IMR-90 (cell line): ENCODE data around the gene ANXA3. TPM values are rescaled to one million over a fixed set of nuclear protein-coding genes. Genes with fewer than 3 reads are reported as not detected.

Experiments
- ATAC-seq: fragments of 200-7000 bp; cut with Tn5 transposase; 2 replicates; pipeline ENCODE4 v1.9.1; 2020; ENCODE audit warnings: low read depth, mild to moderate bottlenecking, moderate library complexity
- BruUV-seq: library from RNA; stranded (reverse); fragments of 400-500 nt; replicated peaks from 2 replicates; lab custom pipeline; 2021; lab: Mats Ljungman, UMichigan
- CTCF ChIA-PET: fragments of 300-600 bp; formaldehyde crosslinking; extraction: SDS; loops from one replicate; lab custom pipeline; 2021; ENCODE audit warnings: antibody characterized with exemption; lab: Yijun Ruan, JAX
- POLR2A ChIA-PET: fragments of 300-600 bp; sonication (Branson Sonifier 250); formaldehyde crosslinking; loops from one replicate; lab custom pipeline; 2022; ENCODE audit warnings: antibody characterized with exemption; ENCODE audit not compliant: unreplicated experiment; lab: Charles Lee
- DNase-seq: peaks from one replicate; pipeline ENCODE4 v3.0.0; 2013
- H2AFZ ChIP-seq: replicated peaks from 2 replicates; pipeline ENCODE3; 2013; ENCODE audit warnings: low read length, mild to moderate bottlenecking; ENCODE audit not compliant: poor library complexity
- H2AK5ac ChIP-seq: 2 replicates; pipeline ENCODE4 v1.6.1; 2013; ENCODE audit warnings: low read depth, low read length, inconsistent platforms
- H2AK9ac ChIP-seq: replicated peaks from 2 replicates; pipeline ENCODE3; 2013; ENCODE audit warnings: mild to moderate bottlenecking, low read depth, low read length, moderate library complexity; ENCODE audit not compliant: poor library complexity
- H2BK120ac ChIP-seq: 2 replicates; pipeline ENCODE4 v1.6.1; 2013; ENCODE audit warnings: low read depth, low read length, inconsistent platforms
- H2BK15ac ChIP-seq: 3 replicates; pipeline ENCODE4 v1.6.1; 2013; ENCODE audit warnings: low read depth, low read length, inconsistent platforms
- H2BK20ac ChIP-seq: 2 replicates; pipeline ENCODE4 v1.6.1; 2013; ENCODE audit warnings: low read depth, mild to moderate bottlenecking, inconsistent platforms, low read length, moderate library complexity
- H2BK5ac ChIP-seq: 2 replicates; pipeline ENCODE4 v1.6.1; 2013; ENCODE audit warnings: mild to moderate bottlenecking, low read depth, low read length, inconsistent platforms; ENCODE audit not compliant: poor library complexity, severe bottlenecking
- H3K14ac ChIP-seq: replicated peaks from 2 replicates; pipeline ENCODE4 v1.6.1; 2013; ENCODE audit warnings: low read depth, low read length, inconsistent platforms
- H3K18ac ChIP-seq: 2 replicates; pipeline ENCODE4 v1.6.1; 2013; ENCODE audit warnings: low read depth, low read length, control low read depth
- H3K23ac ChIP-seq: 2 replicates; pipeline ENCODE4 v1.6.1; 2013; ENCODE audit warnings: low read depth, low read length, inconsistent platforms
- H3K27ac ChIP-seq: 2 replicates; pipeline ENCODE4 v1.5.1; 2013; ENCODE audit warnings: mild to moderate bottlenecking, control low read depth, low read length; ENCODE audit not compliant: insufficient read depth
- H3K27me3 ChIP-seq: 2 replicates; pipeline ENCODE4 v1.6.1; 2013; ENCODE audit warnings: low read length; ENCODE audit not compliant: control insufficient read depth, insufficient read depth
- H3K36me3 ChIP-seq: 2 replicates; pipeline ENCODE4 v1.6.1; 2013; ENCODE audit warnings: low read length, mixed read lengths; ENCODE audit not compliant: control insufficient read depth, insufficient read depth
- H3K4ac ChIP-seq: 2 replicates; pipeline ENCODE4 v1.6.1; 2013; ENCODE audit warnings: low read depth, low read length, inconsistent platforms
- H3K4me1 ChIP-seq: 2 replicates; pipeline ENCODE4 v1.6.1; 2013; ENCODE audit warnings: low read length, mixed read lengths; ENCODE audit not compliant: control insufficient read depth, insufficient read depth
- H3K4me2 ChIP-seq: 2 replicates; pipeline ENCODE4 v1.6.1; 2013; ENCODE audit warnings: low read depth, mild to moderate bottlenecking, control low read depth, low read length, moderate library complexity
- H3K4me3 ChIP-seq: 2 replicates; pipeline ENCODE4 v1.5.1; 2013; ENCODE audit warnings: low read depth, mild to moderate bottlenecking, control low read depth, low read length, moderate library complexity; ENCODE audit not compliant: insufficient read depth
- H3K56ac ChIP-seq: 2 replicates; pipeline ENCODE4 v1.6.1; 2013; ENCODE audit warnings: low read length, inconsistent platforms; ENCODE audit not compliant: insufficient read depth; ENCODE audit errors: extremely low read depth
- H3K79me1 ChIP-seq, 2 experiments: 2 replicates each; pipeline ENCODE4 v1.6.1; 2013; ENCODE audit warnings: low read length in 2 of 2, inconsistent platforms in 1 of 2, low read depth in 1 of 2
- H3K9ac ChIP-seq: 2 replicates; pipeline ENCODE4 v1.6.1; 2013; ENCODE audit warnings: low read depth, low read length, control low read depth
- H3K9me1 ChIP-seq: 2 replicates; pipeline ENCODE4 v1.6.1; 2013; ENCODE audit warnings: low read length, inconsistent platforms; ENCODE audit not compliant: insufficient read depth
- H3K9me3 ChIP-seq: 2 replicates; pipeline ENCODE4 v1.6.1; 2013; ENCODE audit warnings: low read length; ENCODE audit not compliant: control insufficient read depth, insufficient read depth
- H4K20me1 ChIP-seq: 2 replicates; pipeline ENCODE4 v1.6.1; 2013; ENCODE audit warnings: low read length, inconsistent platforms; ENCODE audit not compliant: insufficient read depth
- H4K5ac ChIP-seq: 2 replicates; pipeline ENCODE4 v1.6.1; 2013; ENCODE audit warnings: mild to moderate bottlenecking, low read depth, low read length, control low read depth
- H4K8ac ChIP-seq, 2 experiments: 2 replicates each; pipeline ENCODE4 v1.6.1; 2013; ENCODE audit warnings: low read depth in 2 of 2, low read length in 2 of 2, control low read depth in 1 of 2, inconsistent platforms in 1 of 2
- H4K91ac ChIP-seq: 2 replicates; pipeline ENCODE4 v1.6.1; 2013; ENCODE audit warnings: low read depth, low read length, inconsistent platforms; ENCODE audit not compliant: insufficient read depth
- CHD1 ChIP-seq: IDR thresholded peaks from 2 replicates; pipeline ENCODE4 v1.6.1; 2012; ENCODE audit warnings: low read depth, low read length, improper control_type of control experiment
- MAZ ChIP-seq: IDR thresholded peaks from 2 replicates; pipeline ENCODE4 v1.6.1; 2012; ENCODE audit warnings: low read depth, mild to moderate bottlenecking, low read length, improper control_type of control experiment, moderate library complexity, borderline replicate concordance
- MXI1 ChIP-seq: IDR thresholded peaks from 2 replicates; pipeline ENCODE4 v1.6.1; 2012; ENCODE audit warnings: low read depth, mild to moderate bottlenecking, low read length, moderate library complexity, borderline replicate concordance
- NFE2L2 ChIP-seq: fragments of 150-350 bp; IDR thresholded peaks from 2 replicates; pipeline ENCODE4 v1.6.1; 2016; ENCODE audit warnings: low read depth, mild to moderate bottlenecking, low read length
- POLR2A ChIP-seq: IDR thresholded peaks from 2 replicates; pipeline ENCODE4 v1.6.1; 2012; ENCODE audit warnings: mild to moderate bottlenecking, low read depth, low read length
- RCOR1 ChIP-seq: IDR thresholded peaks from 2 replicates; pipeline ENCODE4 v1.6.1; 2012; ENCODE audit warnings: mild to moderate bottlenecking, low read length, improper control_type of control experiment; ENCODE audit not compliant: insufficient replicate concordance
- SMC3 ChIP-seq: fragments of 150-350 bp; IDR thresholded peaks from 2 replicates; pipeline ENCODE4 v1.6.1; 2016; ENCODE audit warnings: low read depth, mild to moderate bottlenecking, antibody characterized with exemption, low read length, moderate library complexity
- WGBS, 2 experiments: methylation state at CpG; one replicate each; pipeline versions ENCODE4 v1.1.5 to v1.1.7; 2013; ENCODE audit warnings: missing lambda C conversion rate in 2 of 2; ENCODE audit not compliant: insufficient read length in 1 of 2; ENCODE audit errors: extremely low coverage in 2 of 2; 5-methylcytosine and 5-hydroxymethylcytosine counted together
- dilution Hi-C: fragments of 300-500 bp; cut with HindIII; formaldehyde crosslinking; loops from one replicate; pipeline ENCODE4 v1.14.3; 2018; ENCODE audit warnings: low sequenced_read_pairs; ENCODE audit not compliant: unreplicated experiment
- in situ Hi-C: fragments of 300-500 bp; cut with MboI; formaldehyde crosslinking; loops from 3 replicates; pipeline ENCODE4 v1.14.3; 2019; ENCODE audit warnings: low sequenced_read_pairs, inconsistent platforms, mixed read lengths
- intact Hi-C: fragments of 100-400 bp; cut with micrococcal nuclease; formaldehyde crosslinking; loops from 2 replicates; pipeline ENCODE4 v1.10.0; 2022
- polyA plus RNA-seq, 3 experiments: library from polyadenylated mRNA; depleted of rRNA; stranded (reverse); fragments of >200 nt; gene quantifications; 2 replicates each; pipeline ENCODE4 v1.2.3, GENCODE V29; 2012; ENCODE audit warnings: low replicate concordance in 1 of 3
- total RNA-seq: library from RNA; depleted of rRNA; stranded (reverse); fragments of >200 nt; gene quantifications from 2 replicates; pipeline ENCODE4 v1.2.3, GENCODE V29; 2012
- TF ChIP-seq, protein P1 (sequence below): fragments of 150-350 bp; IDR thresholded peaks from 2 replicates; pipeline ENCODE4 v1.6.1; 2016; ENCODE audit warnings: low read depth, mild to moderate bottlenecking, low read length, moderate library complexity, borderline replicate concordance
- TF ChIP-seq, protein P2 (sequence below): fragments of 150-350 bp; IDR thresholded peaks from 2 replicates; pipeline ENCODE4 v1.6.1; 2017; ENCODE audit warnings: mild to moderate bottlenecking, antibody characterized with exemption, low read length, low read depth

The ANXA3 gene
- total and polyA plus RNA-seq, 2 of the 4 experiments (the other 2 are of a cell fraction), result 4.2 to 5.0 TPM

DNA sequence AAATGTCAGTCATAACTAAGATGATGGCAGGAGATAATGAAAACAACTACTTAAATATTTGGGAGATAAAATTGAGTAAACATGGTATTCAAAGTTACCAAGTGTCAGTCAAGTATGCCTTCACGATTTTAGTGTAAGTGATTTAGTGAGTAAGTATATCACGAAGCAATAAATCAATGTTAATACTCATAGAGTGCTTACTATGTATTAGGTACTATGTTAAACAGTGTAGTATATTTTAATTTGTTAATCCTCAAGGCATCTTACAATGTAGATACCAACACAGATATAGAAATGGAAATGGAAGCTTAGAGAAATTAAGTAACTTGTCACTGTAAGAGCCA, 59.6 kb downstream of the ANXA3 start:
- Histone ChIP-seq H3K9me1 (no peaks in the 10 kb centered on the region), H3K9me3 (no peaks in the 10 kb centered on the region), H3K27me3 (no peaks in the 10 kb centered on the region), H4K5ac (no peak overlapping the region), H2AFZ (no peak overlapping the region), H3K79me1 (no peaks in the 10 kb centered on the region), H3K14ac (no peak overlapping the region), H2AK5ac (no peak overlapping the region), H3K4me1 (no peaks in the 10 kb centered on the region; the same call in 1 of the 2 replicates), H3K23ac (no peak overlapping the region), H3K4ac (no peak overlapping the region), H3K4me3 (no peak overlapping the region), H4K20me1 (no peaks in the 10 kb centered on the region), H2BK20ac (peak overlapping the region; percentile 21; the same call in 1 of the 2 replicates), H2BK5ac (no peak overlapping the region), H3K27ac (no peak overlapping the region), H2BK15ac (no peak overlapping the region), H3K56ac (no peak overlapping the region), H3K18ac (no peak overlapping the region), H3K9ac (no peak overlapping the region), H3K36me3 (no peaks in the 10 kb centered on the region), H2BK120ac (no peak overlapping the region), H4K91ac (no peak overlapping the region), H2AK9ac (no peak overlapping the region), H4K8ac (no peak overlapping the region), H3K4me2 (no peak overlapping the region)
- DNase-seq (no peak), ATAC-seq (no peak)
- WGBS, 2 experiments, result no CpG with 5 or more reads among the region's 2 CpGs
- TF ChIP-seq SMC3 (no peak), MXI1 (no peak), CHD1 (no peak), MAZ (no peak), RCOR1 (no peak), NFE2L2 (no peak), POLR2A (no peak)
- TF ChIP-seq, protein P1, sequence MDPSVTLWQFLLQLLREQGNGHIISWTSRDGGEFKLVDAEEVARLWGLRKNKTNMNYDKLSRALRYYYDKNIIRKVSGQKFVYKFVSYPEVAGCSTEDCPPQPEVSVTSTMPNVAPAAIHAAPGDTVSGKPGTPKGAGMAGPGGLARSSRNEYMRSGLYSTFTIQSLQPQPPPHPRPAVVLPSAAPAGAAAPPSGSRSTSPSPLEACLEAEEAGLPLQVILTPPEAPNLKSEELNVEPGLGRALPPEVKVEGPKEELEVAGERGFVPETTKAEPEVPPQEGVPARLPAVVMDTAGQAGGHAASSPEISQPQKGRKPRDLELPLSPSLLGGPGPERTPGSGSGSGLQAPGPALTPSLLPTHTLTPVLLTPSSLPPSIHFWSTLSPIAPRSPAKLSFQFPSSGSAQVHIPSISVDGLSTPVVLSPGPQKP, result no peak
- TF ChIP-seq, protein P2, sequence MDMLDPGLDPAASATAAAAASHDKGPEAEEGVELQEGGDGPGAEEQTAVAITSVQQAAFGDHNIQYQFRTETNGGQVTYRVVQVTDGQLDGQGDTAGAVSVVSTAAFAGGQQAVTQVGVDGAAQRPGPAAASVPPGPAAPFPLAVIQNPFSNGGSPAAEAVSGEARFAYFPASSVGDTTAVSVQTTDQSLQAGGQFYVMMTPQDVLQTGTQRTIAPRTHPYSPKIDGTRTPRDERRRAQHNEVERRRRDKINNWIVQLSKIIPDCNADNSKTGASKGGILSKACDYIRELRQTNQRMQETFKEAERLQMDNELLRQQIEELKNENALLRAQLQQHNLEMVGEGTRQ, result no peak
- CTCF ChIA-PET, result interaction anchor here (1.1 kb wide), 1 partner anchor 253 kb away, joined by 6 read pairs; no protein-coding TSS in a partner anchor
- POLR2A ChIA-PET, result no interaction called here
- dilution Hi-C loops, result loop anchor here (25.0 kb wide), 1 partner anchor 251 kb away; no protein-coding TSS in a partner anchor
- BruUV-seq, result no TSS peak
- intact Hi-C loops, result loop anchor here (5.0 to 10.0 kb wide), 2 partner anchors 314 to 654 kb away; no protein-coding TSS in a partner anchor
- in situ Hi-C loops, result loop anchor here (5.0 kb wide), 1 partner anchor 256 kb away; no protein-coding TSS in a partner anchor
